Measurements from ENCODE around the gene CD93. TPM values are rescaled to one million over a fixed set of nuclear protein-coding genes. Genes with fewer than 3 reads are reported as not detected.

Gene CD93
- total RNA-seq, 1 donor from 2014 or later, result 0.02 TPM

DNA sequence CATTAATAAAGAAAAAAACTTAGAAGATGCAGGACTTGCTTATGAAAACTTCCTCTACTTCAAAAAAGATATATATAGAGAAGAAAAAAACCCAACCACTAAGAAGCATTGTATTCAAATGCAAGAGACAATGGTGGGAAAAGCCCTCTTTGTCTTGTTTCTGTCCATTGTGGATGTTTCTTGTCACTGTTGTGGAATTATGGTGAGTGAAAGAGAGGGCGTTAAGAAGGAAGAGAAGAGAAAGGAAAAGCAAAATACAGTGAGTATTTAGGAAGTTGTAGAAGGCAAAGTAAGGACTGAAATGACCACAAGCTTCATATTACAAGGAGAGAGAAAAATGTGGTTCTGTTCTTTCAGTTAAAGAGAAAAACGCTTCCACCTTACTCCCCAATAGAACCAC, 22.5 kb downstream of the CD93 start:
- no peaks in the 10 kb centered on the region for H3K36me3 ChIP-seq (ENCODE audit: insufficient read depth, low read length)
- Mint-ChIP-seq H3K36me3 (ENCODE audit: low read depth, unreplicated experiment) (no peaks in the 10 kb centered on the region), H3K27ac (ENCODE audit: unreplicated experiment) (no peak overlapping the region), H3K27me3 (ENCODE audit: low read depth, unreplicated experiment) (peaks cover 4% of the 10 kb centered on the region), H3K9me3 (ENCODE audit: unreplicated experiment) (no peaks in the 10 kb centered on the region), H3K4me3 (ENCODE audit: unreplicated experiment) (no peak overlapping the region), H3K4me1 (ENCODE audit: low read depth, unreplicated experiment) (peaks cover 15% of the 10 kb centered on the region)
- H3K9me3 ChIP-seq (ENCODE audit: insufficient read depth, low read depth, low read length), result no peaks in the 10 kb centered on the region
- FAIRE-seq (no peak), DNase-seq (ENCODE audit: low read depth) (no peak)
- TF ChIP-seq EZH2 (IDR thresholded peaks at IDR 0.05; ENCODE audit: insufficient read depth, low read length), result no peak
- TF ChIP-seq, protein P1, sequence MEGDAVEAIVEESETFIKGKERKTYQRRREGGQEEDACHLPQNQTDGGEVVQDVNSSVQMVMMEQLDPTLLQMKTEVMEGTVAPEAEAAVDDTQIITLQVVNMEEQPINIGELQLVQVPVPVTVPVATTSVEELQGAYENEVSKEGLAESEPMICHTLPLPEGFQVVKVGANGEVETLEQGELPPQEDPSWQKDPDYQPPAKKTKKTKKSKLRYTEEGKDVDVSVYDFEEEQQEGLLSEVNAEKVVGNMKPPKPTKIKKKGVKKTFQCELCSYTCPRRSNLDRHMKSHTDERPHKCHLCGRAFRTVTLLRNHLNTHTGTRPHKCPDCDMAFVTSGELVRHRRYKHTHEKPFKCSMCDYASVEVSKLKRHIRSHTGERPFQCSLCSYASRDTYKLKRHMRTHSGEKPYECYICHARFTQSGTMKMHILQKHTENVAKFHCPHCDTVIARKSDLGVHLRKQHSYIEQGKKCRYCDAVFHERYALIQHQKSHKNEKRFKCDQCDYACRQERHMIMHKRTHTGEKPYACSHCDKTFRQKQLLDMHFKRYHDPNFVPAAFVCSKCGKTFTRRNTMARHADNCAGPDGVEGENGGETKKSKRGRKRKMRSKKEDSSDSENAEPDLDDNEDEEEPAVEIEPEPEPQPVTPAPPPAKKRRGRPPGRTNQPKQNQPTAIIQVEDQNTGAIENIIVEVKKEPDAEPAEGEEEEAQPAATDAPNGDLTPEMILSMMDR (IDR thresholded peaks at IDR 0.05; ENCODE audit: insufficient read depth, low read depth, low read length), result no peak
- H3K27me3 ChIP-seq (ENCODE audit: insufficient read depth, low read length), result no peaks in the 10 kb centered on the region
- no peak overlapping the region for H3K4me2 ChIP-seq (ENCODE audit: low read length)
- no peaks in the 10 kb centered on the region for H4K20me1 ChIP-seq (ENCODE audit: insufficient read depth, low read length)
- no peak overlapping the region for H3K9ac ChIP-seq (ENCODE audit: low read length)
- no peak overlapping the region for H3K27ac ChIP-seq (ENCODE audit: low read depth, low read length)
- H2AFZ ChIP-seq (ENCODE audit: low read depth, low read length), result no peak overlapping the region
- no peak overlapping the region for H3K4me3 ChIP-seq (ENCODE audit: insufficient read depth, low read depth, low read length)
- H3K4me1 ChIP-seq (ENCODE audit: insufficient read depth, low read length), result peaks cover 13% of the 10 kb centered on the region
- no peaks in the 10 kb centered on the region for H3K79me2 ChIP-seq (ENCODE audit: insufficient read depth, low read length)

- H3K4me3 Mint-ChIP-seq (ENCODE audit: unreplicated experiment), result no peak overlapping the region
- H3K27me3 ChIP-seq (ENCODE audit: insufficient read depth, low read length), result no peaks in the 10 kb centered on the region
- H3K4me1 ChIP-seq (ENCODE audit: insufficient read depth, low read length), result peaks cover 13% of the 10 kb centered on the region
- H3K36me3 Mint-ChIP-seq (ENCODE audit: low read depth, unreplicated experiment), result no peaks in the 10 kb centered on the region
- no peak overlapping the region for H3K9ac ChIP-seq (ENCODE audit: low read length)
- DNase-seq (ENCODE audit: low read depth) (no peak), FAIRE-seq (no peak)
- H3K9me3 ChIP-seq (ENCODE audit: insufficient read depth, low read depth, low read length), result no peaks in the 10 kb centered on the region
- H3K27ac Mint-ChIP-seq (ENCODE audit: unreplicated experiment), result no peak overlapping the region
- H3K4me3 ChIP-seq (ENCODE audit: insufficient read depth, low read depth, low read length), result no peak overlapping the region
- H3K4me1 Mint-ChIP-seq (ENCODE audit: low read depth, unreplicated experiment), result peaks cover 15% of the 10 kb centered on the region
- H2AFZ ChIP-seq (ENCODE audit: low read depth, low read length), result no peak overlapping the region
- H3K79me2 ChIP-seq (ENCODE audit: insufficient read depth, low read length), result no peaks in the 10 kb centered on the region
- H3K9me3 Mint-ChIP-seq (ENCODE audit: unreplicated experiment), result no peaks in the 10 kb centered on the region
- no peak overlapping the region for H3K27ac ChIP-seq (ENCODE audit: low read depth, low read length)
- no peaks in the 10 kb centered on the region for H4K20me1 ChIP-seq (ENCODE audit: insufficient read depth, low read length)
- H3K4me2 ChIP-seq (ENCODE audit: low read length), result no peak overlapping the region
- H3K36me3 ChIP-seq (ENCODE audit: insufficient read depth, low read length), result no peaks in the 10 kb centered on the region
- TF ChIP-seq EZH2 (IDR thresholded peaks at IDR 0.05; ENCODE audit: insufficient read depth, low read length), result no peak
- TF ChIP-seq, protein P1 (IDR thresholded peaks at IDR 0.05; ENCODE audit: insufficient read depth, low read depth, low read length), result no peak
- H3K27me3 Mint-ChIP-seq (ENCODE audit: low read depth, unreplicated experiment), result peaks cover 4% of the 10 kb centered on the region
Observed at GRCh38 chr20:23063168-23063567, 23.0 kb downstream of the CD93 start.

GRCh38 chr20:23062632-23063031, 23.5 kb downstream of the CD93 start:
- Histone ChIP-seq H4K20me1 (ENCODE audit: insufficient read depth, low read length) (no peaks in the 10 kb centered on the region), H3K27me3 (ENCODE audit: insufficient read depth, low read length) (no peaks in the 10 kb centered on the region), H3K4me2 (ENCODE audit: low read length) (no peak overlapping the region), H3K4me1 (ENCODE audit: insufficient read depth, low read length) (peaks cover 13% of the 10 kb centered on the region), H3K9me3 (ENCODE audit: insufficient read depth, low read depth, low read length) (no peaks in the 10 kb centered on the region), H3K27ac (ENCODE audit: low read depth, low read length) (no peak overlapping the region), H2AFZ (ENCODE audit: low read depth, low read length) (no peak overlapping the region), H3K9ac (ENCODE audit: low read length) (no peak overlapping the region), H3K4me3 (ENCODE audit: insufficient read depth, low read depth, low read length) (no peak overlapping the region), H3K36me3 (ENCODE audit: insufficient read depth, low read length) (no peaks in the 10 kb centered on the region), H3K79me2 (ENCODE audit: insufficient read depth, low read length) (no peaks in the 10 kb centered on the region)
- peaks cover 15% of the 10 kb centered on the region for H3K4me1 Mint-ChIP-seq (ENCODE audit: low read depth, unreplicated experiment)
- FAIRE-seq (no peak), DNase-seq (ENCODE audit: low read depth) (no peak)
- H3K9me3 Mint-ChIP-seq (ENCODE audit: unreplicated experiment), result no peaks in the 10 kb centered on the region
- no peak overlapping the region for H3K27ac Mint-ChIP-seq (ENCODE audit: unreplicated experiment)
- peaks cover 4% of the 10 kb centered on the region for H3K27me3 Mint-ChIP-seq (ENCODE audit: low read depth, unreplicated experiment)
- no peaks in the 10 kb centered on the region for H3K36me3 Mint-ChIP-seq (ENCODE audit: low read depth, unreplicated experiment)
- H3K4me3 Mint-ChIP-seq (ENCODE audit: unreplicated experiment), result no peak overlapping the region
- TF ChIP-seq, protein P1 (IDR thresholded peaks at IDR 0.05; ENCODE audit: insufficient read depth, low read depth, low read length), result no peak
- TF ChIP-seq EZH2 (IDR thresholded peaks at IDR 0.05; ENCODE audit: insufficient read depth, low read length), result no peak

All from astrocyte (in vitro differentiated cells and primary cell).